Measurements from ENCODE around the gene FOXA3. TPM values are rescaled to one million over a fixed set of nuclear protein-coding genes. Genes with fewer than 3 reads are reported as not detected.

The FOXA3 gene
- total RNA-seq, 1 experiment from 2014 or later, result 22.2 TPM

DNA sequence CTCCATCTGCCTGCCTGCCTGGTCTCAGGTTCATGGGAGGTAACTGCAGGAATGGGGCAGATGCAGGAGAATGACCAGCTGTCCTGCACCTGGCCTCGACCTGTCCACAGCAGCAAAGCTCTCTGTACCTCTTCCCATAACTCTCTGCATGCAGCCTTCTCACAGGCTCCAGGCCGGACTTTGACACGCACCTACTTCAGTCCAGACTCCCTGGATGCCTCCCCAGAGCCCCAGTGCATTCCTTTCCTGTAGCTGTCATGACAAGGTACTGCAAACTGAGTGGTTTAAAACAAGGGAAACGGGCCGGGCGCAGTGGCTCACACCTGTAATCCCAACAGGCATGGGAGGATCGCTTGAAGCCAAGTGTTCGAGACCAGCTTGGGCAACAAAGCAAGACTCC, 47.2 kb downstream of the FOXA3 start:
- no peaks in the 10 kb centered on the region for H3K27me3 ChIP-seq (ENCODE audit: insufficient read depth, low read length)
- H3K4me1 ChIP-seq (ENCODE audit: insufficient read depth, low read length), result no peaks in the 10 kb centered on the region; the same call in 1 of the 2 replicates
- H3K36me3 Mint-ChIP-seq (ENCODE audit: insufficient read depth in 1 of 3, low read depth in 3 of 3), result no peaks in the 10 kb centered on the region
- no peak overlapping the region; a peak in 1 of 7 replicates for H3K27ac Mint-ChIP-seq
- TF ChIP-seq, protein P1, sequence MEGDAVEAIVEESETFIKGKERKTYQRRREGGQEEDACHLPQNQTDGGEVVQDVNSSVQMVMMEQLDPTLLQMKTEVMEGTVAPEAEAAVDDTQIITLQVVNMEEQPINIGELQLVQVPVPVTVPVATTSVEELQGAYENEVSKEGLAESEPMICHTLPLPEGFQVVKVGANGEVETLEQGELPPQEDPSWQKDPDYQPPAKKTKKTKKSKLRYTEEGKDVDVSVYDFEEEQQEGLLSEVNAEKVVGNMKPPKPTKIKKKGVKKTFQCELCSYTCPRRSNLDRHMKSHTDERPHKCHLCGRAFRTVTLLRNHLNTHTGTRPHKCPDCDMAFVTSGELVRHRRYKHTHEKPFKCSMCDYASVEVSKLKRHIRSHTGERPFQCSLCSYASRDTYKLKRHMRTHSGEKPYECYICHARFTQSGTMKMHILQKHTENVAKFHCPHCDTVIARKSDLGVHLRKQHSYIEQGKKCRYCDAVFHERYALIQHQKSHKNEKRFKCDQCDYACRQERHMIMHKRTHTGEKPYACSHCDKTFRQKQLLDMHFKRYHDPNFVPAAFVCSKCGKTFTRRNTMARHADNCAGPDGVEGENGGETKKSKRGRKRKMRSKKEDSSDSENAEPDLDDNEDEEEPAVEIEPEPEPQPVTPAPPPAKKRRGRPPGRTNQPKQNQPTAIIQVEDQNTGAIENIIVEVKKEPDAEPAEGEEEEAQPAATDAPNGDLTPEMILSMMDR (conservative IDR thresholded peaks at IDR 0.05), result no peak
- no peaks in the 10 kb centered on the region for H3K9me3 Mint-ChIP-seq
- no peak overlapping the region for H4K8ac ChIP-seq (replicated peaks; ENCODE audit: insufficient read length, low read depth, low read length)
- H3K4me3 Mint-ChIP-seq, result no peak overlapping the region; a peak in 2 of 5 replicates
- H4K91ac ChIP-seq (ENCODE audit: insufficient read length, low read depth, low read length), result no peak overlapping the region
- no peak overlapping the region for H3K23ac ChIP-seq (ENCODE audit: insufficient read length, low read depth, low read length)
- no peak overlapping the region for H3K9ac ChIP-seq (ENCODE audit: extremely low read depth, insufficient read length, low read length)
- H3K14ac ChIP-seq (ENCODE audit: insufficient read depth, low read length), result no peak overlapping the region
- H3K4ac ChIP-seq (ENCODE audit: low read depth, low read length), result no peak overlapping the region
- H2BK12ac ChIP-seq (ENCODE audit: insufficient read length, low read depth, low read length), result no peak overlapping the region
- H2BK5ac ChIP-seq (ENCODE audit: insufficient read length, low read length), result no peak overlapping the region
- no peak overlapping the region for H3T11ph ChIP-seq (ENCODE audit: low read length)
- no peak overlapping the region for H3K27ac ChIP-seq (ENCODE audit: insufficient read length, low read depth, low read length)
- H3K27me3 Mint-ChIP-seq (ENCODE audit: low read depth), result peaks cover 2% of the 10 kb centered on the region
- WGBS (ENCODE audit: extremely low coverage, insufficient read length, low lambda C conversion rate), result no CpG with 5 or more reads among the region's 8 CpGs
- H3K4me2 ChIP-seq (ENCODE audit: insufficient read depth, insufficient read length, low read length), result no peak overlapping the region
- no peak overlapping the region for H2AFZ ChIP-seq (ENCODE audit: low read length)
- peaks cover 0 to 5% of the 10 kb centered on the region in 2 experiments; a peak in 2 of 4 replicates for H3K4me1 Mint-ChIP-seq
- no peak overlapping the region for H3K18ac ChIP-seq (ENCODE audit: insufficient read length, low read depth, low read length)
- no peaks in the 10 kb centered on the region for H3K79me2 ChIP-seq (ENCODE audit: insufficient read depth, low read length)
- no peaks in the 10 kb centered on the region for H4K20me1 ChIP-seq (ENCODE audit: control insufficient read depth, insufficient read depth, insufficient read length)
- H2AK5ac ChIP-seq (ENCODE audit: insufficient read length, low read length), result no peak overlapping the region
- no peaks in the 10 kb centered on the region for H3K9me3 ChIP-seq (ENCODE audit: control insufficient read depth, low read depth, low read length)
- H2BK15ac ChIP-seq (ENCODE audit: low read depth, low read length), result no peak overlapping the region
- H2BK20ac ChIP-seq (ENCODE audit: low read depth, low read length, poor library complexity, severe bottlenecking), result no peak overlapping the region
- H3K23me2 ChIP-seq (ENCODE audit: insufficient read length, low read depth, low read length, poor library complexity, severe bottlenecking), result no peaks in the 10 kb centered on the region
- H4K5ac ChIP-seq (ENCODE audit: insufficient read length, low read depth, low read length), result no peak overlapping the region
- H2BK120ac ChIP-seq (ENCODE audit: low read depth, low read length, poor library complexity, severe bottlenecking), result no peak overlapping the region
- no peak overlapping the region for H3K56ac ChIP-seq (ENCODE audit: insufficient read length, low read depth, low read length)
- DNase-seq, result no peak
- no peaks in the 10 kb centered on the region for H3K79me1 ChIP-seq (ENCODE audit: insufficient read depth, low read depth, low read length, poor library complexity, severe bottlenecking)
